GM12892 (cell line): ENCODE results near the gene LATS2.

Source experiments
- POLR2A ChIP-seq: IDR thresholded peaks from 2 replicates; pipeline ENCODE4 v1.6.1; 2011; ENCODE audit warnings: low read depth, low read length, control low read depth
- POLR2AphosphoS5 ChIP-seq: IDR thresholded peaks from 2 replicates; pipeline ENCODE4 v1.6.1; 2011; ENCODE audit warnings: low read depth, low read length, control low read depth
- TAF1 ChIP-seq: IDR thresholded peaks from 2 replicates; pipeline ENCODE4 v1.6.1; 2011; ENCODE audit warnings: low read depth, mild to moderate bottlenecking, control low read depth, low read length, borderline replicate concordance

DNA sequence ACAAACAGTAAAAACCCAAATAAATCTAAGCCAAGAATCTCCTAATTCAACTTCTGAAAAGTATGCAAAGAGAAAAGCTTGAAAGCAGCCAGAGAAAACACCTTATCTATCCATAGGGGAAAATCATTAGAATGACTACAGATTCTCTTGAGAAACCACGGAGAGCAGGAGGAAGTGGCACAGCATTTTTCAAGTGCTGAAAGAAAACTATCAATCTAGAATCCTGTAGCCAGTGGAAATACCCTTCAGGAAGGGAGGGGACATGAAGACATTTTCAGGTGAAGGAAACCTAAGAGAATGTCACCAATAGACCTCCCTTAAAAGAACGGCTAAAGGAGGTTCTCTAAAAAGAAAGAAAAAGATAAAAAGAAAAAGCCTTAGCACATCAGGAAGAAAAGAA, 92.6 kb downstream of the LATS2 start:
- TF ChIP-seq POLR2A (no peak), POLR2AphosphoS5 (no peak), TAF1 (no peak)
